MCF 10A (cell line): Measurements from ENCODE around the gene RALGDS. TPM values are rescaled to one million over a fixed set of nuclear protein-coding genes. Genes with fewer than 3 reads are reported as not detected.
A peak's percentile ranks its signal among the peaks of the same experiment; 100 is the strongest.

Experiments
- BruUV-seq: library from RNA; stranded (reverse); fragments of 400-500 nt; replicated peaks from 2 replicates; lab custom pipeline; 2021; lab: Mats Ljungman, UMichigan
- CTCF ChIA-PET: fragments of 300-600 bp; sonication (Branson Sonifier 250); formaldehyde crosslinking; extraction: SDS; loops from one replicate; lab custom pipeline; 2021; ENCODE audit warnings: antibody characterized with exemption, inconsistent platforms; lab: Yijun Ruan, JAX
- POLR2A ChIA-PET: fragments of 300-600, 350-650 bp; sonication (Branson Sonifier 250); formaldehyde crosslinking; extraction: SDS; loops from one replicate; lab custom pipeline; 2020; ENCODE audit warnings: antibody characterized with exemption, inconsistent platforms; lab: Yijun Ruan, JAX
- DNase-seq: peaks from one replicate; pipeline ENCODE4 v3.0.0-alpha.2; 2018; ENCODE audit not compliant: unreplicated experiment
- H3K27ac Mint-ChIP-seq: one replicate; pipeline ENCODE4 v1.8.0; 2022; ENCODE audit warnings: mild to moderate bottlenecking, low read depth, mixed read lengths; ENCODE audit not compliant: unreplicated experiment
- H3K27me3 Mint-ChIP-seq: one replicate; pipeline ENCODE4 v1.8.0; 2022; ENCODE audit warnings: mixed read lengths; ENCODE audit not compliant: insufficient read depth, unreplicated experiment
- H3K36me3 Mint-ChIP-seq: one replicate; pipeline ENCODE4 v1.8.0; 2022; ENCODE audit warnings: mild to moderate bottlenecking, moderate library complexity, mixed read lengths; ENCODE audit not compliant: insufficient read depth, unreplicated experiment
- H3K4me1 Mint-ChIP-seq: one replicate; pipeline ENCODE4 v1.8.0; 2022; ENCODE audit warnings: mixed read lengths; ENCODE audit not compliant: insufficient read depth, unreplicated experiment
- H3K4me3 Mint-ChIP-seq: one replicate; pipeline ENCODE4 v1.8.0; 2022; ENCODE audit warnings: mild to moderate bottlenecking, moderate library complexity, mixed read lengths; ENCODE audit not compliant: unreplicated experiment
- H3K9me3 Mint-ChIP-seq: one replicate; pipeline ENCODE4 v1.8.0; 2022; ENCODE audit warnings: mixed read lengths; ENCODE audit not compliant: unreplicated experiment
- CTCF ChIP-seq: fragments of 200-600 bp; IDR thresholded peaks from one replicate; pipeline ENCODE4 v1.8.0; 2022; ENCODE audit warnings: antibody characterized with exemption, mild to moderate bottlenecking; ENCODE audit not compliant: unreplicated experiment
- intact Hi-C: fragments of 100-400 bp; cut with micrococcal nuclease; formaldehyde crosslinking; loops from 2 replicates; pipeline ENCODE4 v1.14.1; 2022
- total RNA-seq: library from RNA; stranded (reverse); gene quantifications from 2 replicates; pipeline ENCODE4 v1.2.3, GENCODE V29; 2022

RALGDS gene
- total RNA-seq, 1 experiment from 2014 or later, result 14.2 TPM

- DNase-seq, result no peak
- Mint-ChIP-seq H3K4me1 (peaks cover 28% of the 10 kb centered on the region), H3K27ac (peak overlapping the region; percentile 61), H3K27me3 (no peaks in the 10 kb centered on the region), H3K36me3 (peaks cover 7% of the 10 kb centered on the region), H3K9me3 (no peaks in the 10 kb centered on the region), H3K4me3 (peak overlapping the region; percentile 24)
- BruUV-seq, result no TSS peak
- ChIA-PET POLR2A (interaction anchor here (1.8 to 2.7 kb wide), 2 partner anchors 9 to 22 kb away, joined by 8 read pairs; no protein-coding TSS in a partner anchor), CTCF (interaction anchor here (1.1 kb wide), 1 partner anchor 21 kb away, joined by 4 read pairs; no protein-coding TSS in a partner anchor)
- TF ChIP-seq CTCF, result no peak
- intact Hi-C loops, result no loop called here
Observed at GRCh38 chr9:133126697-133127339, 5.8 kb upstream of the RALGDS start.

GRCh38 chr9:133125941-133126696 lies 5.1 kb upstream of the RALGDS start:
- no peak for TF ChIP-seq CTCF
- Mint-ChIP-seq H3K4me3 (no peak overlapping the region), H3K4me1 (peaks cover 32% of the 10 kb centered on the region), H3K36me3 (peaks cover 12% of the 10 kb centered on the region), H3K27me3 (no peaks in the 10 kb centered on the region), H3K9me3 (no peaks in the 10 kb centered on the region), H3K27ac (peak overlapping the region; percentile 61)
- POLR2A ChIA-PET, result interaction anchor here (0.8 to 2.7 kb wide), 3 partner anchors 10 to 29 kb away, joined by 5 to 8 read pairs (median 8); no protein-coding TSS in a partner anchor
- CTCF ChIA-PET, result interaction anchor here (1.0 to 1.5 kb wide), 2 partner anchors 18 to 21 kb away, joined by 3 to 4 read pairs; no protein-coding TSS in a partner anchor
- no TSS peak for BruUV-seq
- peak; percentile 48 for DNase-seq
- intact Hi-C loops, result no loop called here

- POLR2A ChIA-PET, result interaction anchor here (0.6 kb wide), 1 partner anchor 77 kb away, joined by 4 read pairs; no protein-coding TSS in a partner anchor
- no peaks in the 10 kb centered on the region for H3K9me3 Mint-ChIP-seq
- intact Hi-C loops, result no loop called here
- no peaks in the 10 kb centered on the region for H3K27me3 Mint-ChIP-seq
- CTCF ChIA-PET, result interaction anchor here (0.9 to 1.5 kb wide), 3 partner anchors 19 to 23 kb away, joined by 3 to 4 read pairs (median 3); no protein-coding TSS in a partner anchor
- no peak for TF ChIP-seq CTCF
- DNase-seq, result no peak
- H3K4me3 Mint-ChIP-seq, result no peak overlapping the region
- H3K27ac Mint-ChIP-seq, result no peak overlapping the region
- peaks cover 32% of the 10 kb centered on the region for H3K4me1 Mint-ChIP-seq
- BruUV-seq, result no TSS peak
- H3K36me3 Mint-ChIP-seq, result peaks cover 12% of the 10 kb centered on the region
Observed at GRCh38 chr9:133124907-133125275, 3.9 kb upstream of the RALGDS start.
